Measurements from ENCODE around the gene TMEM236. TPM values are rescaled to one million over a fixed set of nuclear protein-coding genes. Genes with fewer than 3 reads are reported as not detected.

Gene TMEM236
- total RNA-seq, 1 experiment from 2014 or later = 0.24 TPM

- no TSS peak for BruUV-seq (replicated peaks)
- DNase-seq = no peak
- no peaks in the 10 kb centered on the region for H3K4me1 ChIP-seq (replicated peaks; ENCODE audit: insufficient read depth)
- no peaks in the 10 kb centered on the region for H3F3A ChIP-seq (ENCODE audit: insufficient read depth, low read depth)
- no peak for TF ChIP-seq CTCF (conservative IDR thresholded peaks at IDR 0.05)
- no peak for TF ChIP-seq EZH2 (IDR thresholded peaks at IDR 0.05; ENCODE audit: low read depth)
- no peaks in the 10 kb centered on the region for H3K9me2 ChIP-seq (ENCODE audit: insufficient read depth)
- no peak overlapping the region for H3K4me2 ChIP-seq
- POLR2A ChIA-PET (ENCODE audit: unreplicated experiment) = interaction anchor here (0.7 kb wide), 1 partner anchor 132 kb away, joined by 5 read pairs; the partner anchor contains the start of gene HACD1
- no peak overlapping the region for H3K27ac ChIP-seq
- no peaks in the 10 kb centered on the region for H4K20me1 ChIP-seq (ENCODE audit: insufficient read depth)
- H3K27me3 ChIP-seq (ENCODE audit: insufficient read depth, low read depth) = no peaks in the 10 kb centered on the region
- no peaks in the 10 kb centered on the region for H3K9me3 ChIP-seq (ENCODE audit: insufficient read depth, low read depth)
- CTCF ChIA-PET = no interaction called here
- H3K36me3 ChIP-seq (ENCODE audit: low read depth) = no peaks in the 10 kb centered on the region
- H2AFZ ChIP-seq = no peak overlapping the region
- no peak overlapping the region for H3K4me3 ChIP-seq
- intact Hi-C loops (cut with micrococcal nuclease; ENCODE audit: unreplicated experiment) = no loop called here
- H3K79me2 ChIP-seq (ENCODE audit: low read depth) = no peaks in the 10 kb centered on the region
Observed at GRCh38 chr10:17749890-17750289, 2.1 kb upstream of the TMEM236 start.

- no peaks in the 10 kb centered on the region for H3K9me2 ChIP-seq (ENCODE audit: insufficient read depth)
- TF ChIP-seq EZH2 (IDR thresholded peaks at IDR 0.05; ENCODE audit: low read depth) (no peak), CTCF (conservative IDR thresholded peaks at IDR 0.05) (no peak)
- H3K27ac ChIP-seq = no peak overlapping the region
- no peak overlapping the region for H3K4me2 ChIP-seq
- DNase-seq = peak in 1 of 2 experiments; percentile 27
- H3K9me3 ChIP-seq (ENCODE audit: insufficient read depth, low read depth) = no peaks in the 10 kb centered on the region
- H3K4me1 ChIP-seq (replicated peaks; ENCODE audit: insufficient read depth) = no peaks in the 10 kb centered on the region
- intact Hi-C loops (cut with micrococcal nuclease; ENCODE audit: unreplicated experiment) = no loop called here
- no peaks in the 10 kb centered on the region for H4K20me1 ChIP-seq (ENCODE audit: insufficient read depth)
- H3K36me3 ChIP-seq (ENCODE audit: low read depth) = no peaks in the 10 kb centered on the region
- CTCF ChIA-PET = no interaction called here
- no TSS peak for BruUV-seq (replicated peaks)
- H3K4me3 ChIP-seq = no peak overlapping the region
- no peaks in the 10 kb centered on the region for H3K79me2 ChIP-seq (ENCODE audit: low read depth)
- no peak overlapping the region for H2AFZ ChIP-seq
- POLR2A ChIA-PET (ENCODE audit: unreplicated experiment) = interaction anchor here (0.6 kb wide), 2 partner anchors 90 to 113 kb away, joined by 3 to 6 read pairs; partner anchors contain the start of gene STAM
- no peaks in the 10 kb centered on the region for H3K27me3 ChIP-seq (ENCODE audit: insufficient read depth, low read depth)
- no peaks in the 10 kb centered on the region for H3F3A ChIP-seq (ENCODE audit: insufficient read depth, low read depth)
Observed at GRCh38 chr10:17756557-17757217, 4.7 kb downstream of the TMEM236 start.

- H3K27me3 ChIP-seq (ENCODE audit: insufficient read depth, low read depth) = no peaks in the 10 kb centered on the region
- no peak for DNase-seq
- H3K27ac ChIP-seq = no peak overlapping the region
- ChIA-PET POLR2A (ENCODE audit: unreplicated experiment) (interaction anchor here (0.7 kb wide), 1 partner anchor 30 kb away, joined by 5 read pairs; no protein-coding TSS in a partner anchor), CTCF (no interaction called here)
- no peaks in the 10 kb centered on the region for H3K4me1 ChIP-seq (replicated peaks; ENCODE audit: insufficient read depth)
- H2AFZ ChIP-seq = no peak overlapping the region
- intact Hi-C loops (cut with micrococcal nuclease; ENCODE audit: unreplicated experiment) = no loop called here
- H3K4me2 ChIP-seq = no peak overlapping the region
- H3K9me3 ChIP-seq (ENCODE audit: insufficient read depth, low read depth) = no peaks in the 10 kb centered on the region
- no peaks in the 10 kb centered on the region for H4K20me1 ChIP-seq (ENCODE audit: insufficient read depth)
- TF ChIP-seq CTCF (conservative IDR thresholded peaks at IDR 0.05) = no peak
- no peak for TF ChIP-seq EZH2 (IDR thresholded peaks at IDR 0.05; ENCODE audit: low read depth)
- no peak overlapping the region for H3K4me3 ChIP-seq
- H3K79me2 ChIP-seq (ENCODE audit: low read depth) = no peaks in the 10 kb centered on the region
- H3F3A ChIP-seq (ENCODE audit: insufficient read depth, low read depth) = no peaks in the 10 kb centered on the region
- no TSS peak for BruUV-seq (replicated peaks)
- H3K9me2 ChIP-seq (ENCODE audit: insufficient read depth) = no peaks in the 10 kb centered on the region
- no peaks in the 10 kb centered on the region for H3K36me3 ChIP-seq (ENCODE audit: low read depth)
Observed at GRCh38 chr10:17758200-17758599, 6.2 kb downstream of the TMEM236 start.

All from PC-9 (cell line).